C4-2B (cell line): Measurements from ENCODE around the gene LILRB2.
A peak's percentile ranks its signal among the peaks of the same experiment; 100 is the strongest.

ENCODE experiments used
- H3K27ac ChIP-seq: fragments of 450-650 bp; 2 replicates; pipeline ENCODE4 v1.5.1; 2017
- CTCF ChIP-seq: fragments of 450-650 bp; conservative IDR thresholded peaks from 2 replicates; pipeline ENCODE4 v1.5.1; 2017; ENCODE audit warnings: mild to moderate bottlenecking
- ZFX ChIP-seq: fragments of 450-650 bp; IDR thresholded peaks from 2 replicates; pipeline ENCODE4 v1.6.1; 2017

The LILRB2 gene

GRCh38 chr19:54271106-54271505 is 9.8 kb downstream of the LILRB2 start:
- TF ChIP-seq ZFX = no peak
- TF ChIP-seq CTCF = no peak
- H3K27ac ChIP-seq = no peak overlapping the region

- no peak overlapping the region for H3K27ac ChIP-seq
- TF ChIP-seq CTCF (no peak), ZFX (no peak)
These were observed 12.0 kb downstream of the LILRB2 start for GRCh38 chr19:54268936-54269335.

- H3K27ac ChIP-seq = no peak overlapping the region
- peak; percentile 86 for TF ChIP-seq CTCF
- TF ChIP-seq ZFX = no peak
These were observed 14.8 kb downstream of the LILRB2 start for GRCh38 chr19:54266133-54266532.

GRCh38 chr19:54262470-54262869 is 18.4 kb downstream of the LILRB2 start:
- no peak overlapping the region for H3K27ac ChIP-seq
- no peak for TF ChIP-seq ZFX
- no peak for TF ChIP-seq CTCF

DNA sequence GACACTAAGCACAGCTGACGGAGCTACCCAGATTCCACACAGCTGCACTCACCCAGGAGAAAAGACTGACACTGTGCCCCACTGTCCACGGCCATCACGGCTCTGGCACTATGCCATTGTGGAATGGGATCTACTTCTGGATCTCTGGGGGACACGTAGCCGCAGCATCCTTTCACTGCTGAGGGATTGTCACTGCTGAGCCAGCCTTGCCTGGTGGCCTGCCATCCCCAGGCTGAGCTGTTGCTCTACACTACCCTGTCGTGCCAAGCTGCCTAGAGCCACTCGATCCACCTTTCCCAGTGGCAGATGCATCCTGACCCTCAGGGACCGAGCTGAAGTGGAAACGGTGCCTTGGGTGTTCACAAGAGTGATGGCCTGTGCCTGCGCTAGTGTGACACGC is 18.8 kb downstream of the LILRB2 start:
- no peak overlapping the region for H3K27ac ChIP-seq
- no peak for TF ChIP-seq CTCF
- TF ChIP-seq ZFX = no peak

- no peak for TF ChIP-seq ZFX
- no peak for TF ChIP-seq CTCF
- H3K27ac ChIP-seq = no peak within 1 kb of the TSS
These were observed 23.8 kb downstream of the LILRB2 start, which contains the start of gene LILRB5 for GRCh38 chr19:54257116-54257480. TSS of gene LILRB5 (minus strand) at chr19:54257273. CDS start at chr19:54257193, 80 bp downstream.

- no peak for TF ChIP-seq CTCF
- no peak for TF ChIP-seq ZFX
- no peak overlapping the region for H3K27ac ChIP-seq
These were observed 24.4 kb downstream of the LILRB2 start for GRCh38 chr19:54256250-54257115.
